ENCODE results near the gene TCHH. TPM values are rescaled to one million over a fixed set of nuclear protein-coding genes. Genes with fewer than 3 reads are reported as not detected.

Gene TCHH
- total and polyA plus RNA-seq, 2 of the 13 experiments (the other 11 are each of a cell fraction or from before 2014, with no cell fraction given): not detected

DNA sequence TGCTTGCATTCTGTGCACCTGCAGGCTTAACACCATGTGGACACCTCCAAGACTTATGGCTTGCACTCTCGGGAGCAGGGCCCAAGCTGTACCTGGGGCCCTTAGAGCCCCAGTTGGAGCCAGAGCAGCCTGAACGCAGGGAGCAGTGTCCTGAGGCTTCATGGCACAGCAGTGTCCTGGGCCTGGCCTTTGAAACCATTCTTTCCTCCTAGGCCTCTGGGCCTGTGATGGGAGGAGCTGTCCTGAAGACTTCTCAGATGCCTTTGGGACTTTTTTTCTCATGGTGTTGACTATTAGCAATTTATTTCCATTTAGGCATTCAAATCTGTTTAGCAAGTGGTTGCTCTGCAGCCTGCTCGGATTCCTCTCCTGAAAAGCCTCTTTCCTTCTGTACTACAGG lies 32.8 kb upstream of the TCHH start:
- WGBS (ENCODE audit: low lambda C conversion rate): 8% methylated on average over 2 of the region's 3 CpGs
- Histone ChIP-seq H3K36me3 (replicated peaks in 1 of 2; ENCODE audit: control insufficient read depth in 1 of 2, insufficient read depth in 2 of 2, low read length in 2 of 2) (no peaks in the 10 kb centered on the region), H4K20me1 (ENCODE audit: insufficient read depth, low read length) (no peaks in the 10 kb centered on the region), H3K9ac (ENCODE audit: insufficient read depth, low read depth, low read length) (no peak overlapping the region), H3K79me2 (ENCODE audit: insufficient read depth, low read length) (no peaks in the 10 kb centered on the region), H3K27me3 (ENCODE audit: control insufficient read depth in 1 of 2, insufficient read depth in 2 of 2, low read length in 2 of 2) (no peaks in the 10 kb centered on the region), H3K4me2 (ENCODE audit: low read depth, low read length) (no peak overlapping the region), H3K9me3 (ENCODE audit: low read length) (peaks cover 26% of the 10 kb centered on the region; the same call in 1 of the 2 replicates), H2AFZ (ENCODE audit: low read length) (no peak overlapping the region), H3K27ac (ENCODE audit: extremely low read length, insufficient read depth, low read length) (no peak overlapping the region), H3K4me3 (replicated peaks in 1 of 3; ENCODE audit: insufficient read depth in 1 of 3, low read depth in 2 of 3, low read length in 3 of 3) (no peak overlapping the region), H3K4me1 (ENCODE audit: insufficient read depth, low read length) (no peaks in the 10 kb centered on the region)
- intact Hi-C loops (cut with micrococcal nuclease; ENCODE audit: unreplicated experiment) (no loop called here), in situ Hi-C loops (cut with HindIII; ENCODE audit: extremely low pct_ligation_motif_present, low pct_unique_long_range_greater_than_20kb) (no loop called here)
- CTCF ChIA-PET (ENCODE audit: low intra/inter-chr PET ratio, low total read pairs): no interaction called here
- FAIRE-seq (no peak), DNase-seq (ENCODE audit: low spot score) (no peak), ATAC-seq (no peak)
- no TSS peak for BruUV-seq (replicated peaks)
- POLR2A ChIA-PET: no interaction called here
- TF ChIP-seq HBP1 (CRISPR knock-in tag; IDR thresholded peaks at IDR 0.05; ENCODE audit: low read depth) (no peak), FIP1L1 (IDR thresholded peaks at IDR 0.05; ENCODE audit: borderline replicate concordance, insufficient read depth, low read depth, low read length) (no peak), ZNF136 (CRISPR knock-in tag; IDR thresholded peaks at IDR 0.05; ENCODE audit: low read depth) (no peak), KLF6 (CRISPR knock-in tag; IDR thresholded peaks at IDR 0.05) (no peak), MED8 (CRISPR knock-in tag; IDR thresholded peaks at IDR 0.05; ENCODE audit: insufficient replicate concordance) (no peak), SIN3B (IDR thresholded peaks at IDR 0.05; ENCODE audit: low read length) (no peak), PPARG (CRISPR knock-in tag; conservative IDR thresholded peaks at IDR 0.05) (no peak), RAD21 (CRISPR knock-in tag; IDR thresholded peaks at IDR 0.05) (no peak), ZNF580 (CRISPR knock-in tag; IDR thresholded peaks at IDR 0.05; ENCODE audit: borderline replicate concordance, low read depth) (no peak), ZFYVE20 (CRISPR knock-in tag; IDR thresholded peaks at IDR 0.05; ENCODE audit: borderline replicate concordance, low read depth) (no peak), SRSF1 (optimal IDR thresholded peaks at IDR 0.05; ENCODE audit: low read depth, low read length) (no peak), MLLT10 (CRISPR knock-in tag; IDR thresholded peaks at IDR 0.05) (no peak), ZNF709 (CRISPR knock-in tag; IDR thresholded peaks at IDR 0.05) (no peak), ZMYM2 (CRISPR knock-in tag; IDR thresholded peaks at IDR 0.05) (no peak)
- TF ChIP-seq, protein P1, sequence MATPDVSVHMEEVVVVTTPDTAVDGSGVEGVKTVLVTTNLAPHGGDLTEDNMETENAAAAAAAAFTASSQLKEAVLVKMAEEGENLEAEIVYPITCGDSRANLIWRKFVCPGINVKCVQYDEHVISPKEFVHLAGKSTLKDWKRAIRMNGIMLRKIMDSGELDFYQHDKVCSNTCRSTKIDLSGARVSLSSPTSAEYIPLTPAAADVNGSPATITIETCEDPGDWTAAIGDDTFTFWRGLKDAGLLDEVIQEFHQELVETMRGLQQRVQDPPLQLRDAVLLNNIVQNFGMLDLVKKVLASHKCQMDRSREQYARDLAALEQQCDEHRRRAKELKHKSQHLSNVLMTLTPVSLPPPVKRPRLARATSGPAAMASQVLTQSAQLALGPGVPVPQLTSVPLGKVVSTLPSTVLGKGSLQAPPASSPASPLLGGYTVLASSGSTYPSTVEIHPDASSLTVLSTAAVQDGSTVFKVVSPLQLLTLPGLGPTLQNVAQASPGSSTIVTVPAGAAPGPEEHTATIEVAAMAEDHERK (CRISPR knock-in tag; IDR thresholded peaks at IDR 0.05; ENCODE audit: low read depth): no peak
